ENCODE data around the gene ZCCHC10. TPM values are rescaled to one million over a fixed set of nuclear protein-coding genes. Genes with fewer than 3 reads are reported as not detected.

Gene ZCCHC10
- total RNA-seq, 6 donors from 2014 or later: 5.7 to 21.3 (median 12.4) TPM

- TF ChIP-seq EP300 (IDR thresholded peaks at IDR 0.05) (no peak), POLR2A (IDR thresholded peaks at IDR 0.05) (no peak), POLR2AphosphoS5 (IDR thresholded peaks at IDR 0.05) (no peak), CTCF (IDR thresholded peaks at IDR 0.05) (no peak)
- DNase-seq (no peak), ATAC-seq (ENCODE audit: low FRiP score in 2 of 2) (no peak)
- no peak overlapping the region for H3K4me3 ChIP-seq
- H3K36me3 ChIP-seq: peaks cover 0 to 10% (median 4%) of the 10 kb centered on the region in 4 donors
- peaks cover 9 to 29% (median 17%) of the 10 kb centered on the region in 4 donors for H3K4me1 ChIP-seq
- 65 to 66% methylated on average over 6 of the region's 6 CpGs for WGBS, 2 donors
- no peaks in the 10 kb centered on the region for H3K27me3 ChIP-seq
- H3K9me3 ChIP-seq: no peaks in the 10 kb centered on the region
- H3K27ac ChIP-seq: no peak overlapping the region
These were observed 72.6 kb downstream of the ZCCHC10 start for GRCh38 chr5:132953710-132954109.

DNA sequence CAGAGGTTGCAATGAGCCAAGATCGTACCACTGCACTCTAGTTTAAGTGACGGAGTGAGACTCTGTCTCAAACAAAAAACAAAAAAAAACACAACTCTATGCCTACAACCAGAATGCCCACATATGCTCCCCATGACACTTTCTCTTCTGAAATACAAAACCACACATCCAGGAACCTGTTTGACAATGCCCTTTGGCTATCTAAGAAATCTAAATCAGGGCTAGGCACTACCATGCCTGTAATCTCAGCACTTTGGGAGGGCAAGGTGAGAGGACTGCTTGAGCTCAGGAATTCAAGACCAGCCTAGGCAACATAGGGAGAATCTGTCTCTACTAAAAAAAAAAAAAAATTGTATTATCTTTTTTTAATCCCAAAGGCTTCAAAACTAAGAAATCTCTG, 73.5 kb downstream of the ZCCHC10 start:
- ATAC-seq (ENCODE audit: low FRiP score in 2 of 2): no peak
- TF ChIP-seq CTCF (IDR thresholded peaks at IDR 0.05) (no peak), EP300 (IDR thresholded peaks at IDR 0.05) (no peak), POLR2A (IDR thresholded peaks at IDR 0.05) (no peak), POLR2AphosphoS5 (IDR thresholded peaks at IDR 0.05) (no peak)
- H3K27ac ChIP-seq: no peak overlapping the region
- DNase-seq: no peak
- H3K27me3 ChIP-seq: no peaks in the 10 kb centered on the region
- no peak overlapping the region for H3K4me3 ChIP-seq
- WGBS, 2 donors: 73 to 81% methylated on average over 2 of the region's 2 CpGs
- H3K9me3 ChIP-seq: no peaks in the 10 kb centered on the region
- H3K4me1 ChIP-seq: peaks cover 8 to 35% (median 19%) of the 10 kb centered on the region in 4 donors
- H3K36me3 ChIP-seq: peaks cover 0 to 10% (median 4%) of the 10 kb centered on the region in 4 donors

GRCh38 chr5:132951897-132952296, 74.5 kb downstream of the ZCCHC10 start:
- TF ChIP-seq CTCF (IDR thresholded peaks at IDR 0.05): no peak
- TF ChIP-seq POLR2A (IDR thresholded peaks at IDR 0.05): no peak
- no peak for TF ChIP-seq EP300 (IDR thresholded peaks at IDR 0.05)
- TF ChIP-seq POLR2AphosphoS5 (IDR thresholded peaks at IDR 0.05): no peak
- no peaks in the 10 kb centered on the region for H3K27me3 ChIP-seq
- no peak overlapping the region for H3K27ac ChIP-seq
- peaks cover 0 to 10% (median 4%) of the 10 kb centered on the region in 4 donors for H3K36me3 ChIP-seq
- no peak for ATAC-seq (ENCODE audit: low FRiP score in 2 of 2)
- peaks cover 8 to 28% (median 19%) of the 10 kb centered on the region in 4 donors for H3K4me1 ChIP-seq
- H3K9me3 ChIP-seq: no peaks in the 10 kb centered on the region
- WGBS, 2 donors: 79 to 93% methylated on average over 2 of the region's 2 CpGs
- no peak for DNase-seq
- H3K4me3 ChIP-seq: no peak overlapping the region

GRCh38 chr5:132949136-132949535, 77.2 kb downstream of the ZCCHC10 start:
- 90 to 97% methylated on average over 2 of the region's 2 CpGs for WGBS, 2 donors
- DNase-seq (no peak), ATAC-seq (ENCODE audit: low FRiP score in 2 of 2) (no peak)
- TF ChIP-seq POLR2A (IDR thresholded peaks at IDR 0.05) (no peak), CTCF (IDR thresholded peaks at IDR 0.05) (no peak), EP300 (IDR thresholded peaks at IDR 0.05) (no peak), POLR2AphosphoS5 (IDR thresholded peaks at IDR 0.05) (no peak)
- Histone ChIP-seq H3K27ac (no peak overlapping the region), H3K9me3 (no peaks in the 10 kb centered on the region), H3K36me3 (peaks cover 0 to 3% (median 0%) of the 10 kb centered on the region in 4 donors), H3K4me1 (peaks cover 8 to 39% (median 18%) of the 10 kb centered on the region in 4 donors), H3K27me3 (no peaks in the 10 kb centered on the region), H3K4me3 (no peak overlapping the region)

DNA sequence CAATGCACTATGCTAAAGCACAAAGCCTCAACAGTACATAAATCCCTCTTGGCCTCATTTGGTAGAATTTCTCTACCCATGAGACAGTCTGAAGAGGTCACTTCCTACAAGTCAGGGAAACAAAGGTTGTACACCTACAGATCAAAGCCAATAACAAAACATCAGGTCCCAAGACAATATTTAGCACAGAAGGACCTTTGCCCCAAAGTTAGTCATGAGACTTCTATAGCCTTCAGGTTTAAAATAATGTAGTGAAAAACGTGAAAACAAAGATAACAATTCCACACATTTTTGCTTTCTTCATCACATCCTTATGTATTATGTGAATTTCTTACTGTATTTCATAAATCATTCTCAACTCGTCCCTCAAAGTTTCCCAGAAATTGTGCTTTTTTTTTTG, 78.7 kb downstream of the ZCCHC10 start:
- 64 to 65% methylated on average over 2 of the region's 2 CpGs for WGBS, 2 donors
- ATAC-seq (ENCODE audit: low FRiP score in 2 of 2): no peak

More for the DNA sequence above, 78.7 kb downstream of the ZCCHC10 start:
- H3K36me3 ChIP-seq: peaks cover 0 to 4% (median 0%) of the 10 kb centered on the region in 4 donors
- H3K27me3 ChIP-seq: no peaks in the 10 kb centered on the region
- H3K4me3 ChIP-seq: no peak overlapping the region
- H3K9me3 ChIP-seq: no peaks in the 10 kb centered on the region
- H3K4me1 ChIP-seq: peaks cover 6 to 38% (median 16%) of the 10 kb centered on the region in 4 donors
- no peak for DNase-seq
- no peak for TF ChIP-seq POLR2AphosphoS5 (IDR thresholded peaks at IDR 0.05)
- no peak for TF ChIP-seq EP300 (IDR thresholded peaks at IDR 0.05)
- TF ChIP-seq POLR2A (IDR thresholded peaks at IDR 0.05): no peak
- TF ChIP-seq CTCF (IDR thresholded peaks at IDR 0.05): no peak
- no peak overlapping the region for H3K27ac ChIP-seq

Data from upper lobe of left lung (tissue), 6 donors.